Esophagus squamous epithelium (tissue), 4 donors: ENCODE results near the gene TARM1.

Experiments used
- POLR2A ChIP-seq, 4 donors: fragments of 450-650 bp; IDR thresholded peaks; one replicate each; pipeline ENCODE4 v1.6.1; 2017; ENCODE audit warnings: antibody characterized with exemption in 4 of 4, mild to moderate bottlenecking in 4 of 4, moderate library complexity in 3 of 4
- TF ChIP-seq, protein P1 (sequence below), 6 experiments: fragments of 450-650 bp in 4 of 6; fragments of 200-600 bp in 2 of 6; sonication (generic) in 2 of 6; IDR thresholded peaks; one replicate each; pipeline ENCODE4 v1.5.1; 2016 to 2019; ENCODE audit warnings: antibody characterized with exemption in 6 of 6, mild to moderate bottlenecking in 4 of 6, moderate library complexity in 4 of 6

DNA sequence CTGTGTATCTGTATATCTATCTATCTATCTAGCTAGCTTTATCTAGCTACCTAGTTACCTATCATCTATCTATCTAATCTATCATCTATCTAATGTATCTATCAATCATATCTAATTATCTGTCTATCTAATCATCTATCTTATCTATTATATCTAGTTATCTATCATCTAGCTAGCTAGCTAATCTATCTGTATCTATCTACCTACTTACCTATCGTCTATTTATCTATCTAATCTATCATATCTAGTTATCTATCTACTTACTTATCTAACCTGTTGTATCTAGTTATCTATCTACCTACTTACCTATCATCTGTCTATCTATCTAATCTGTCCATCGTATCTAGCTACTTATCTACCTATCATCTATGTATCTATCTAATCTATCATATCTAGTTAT, 35.4 kb downstream of the TARM1 start:
- TF ChIP-seq, protein P1, sequence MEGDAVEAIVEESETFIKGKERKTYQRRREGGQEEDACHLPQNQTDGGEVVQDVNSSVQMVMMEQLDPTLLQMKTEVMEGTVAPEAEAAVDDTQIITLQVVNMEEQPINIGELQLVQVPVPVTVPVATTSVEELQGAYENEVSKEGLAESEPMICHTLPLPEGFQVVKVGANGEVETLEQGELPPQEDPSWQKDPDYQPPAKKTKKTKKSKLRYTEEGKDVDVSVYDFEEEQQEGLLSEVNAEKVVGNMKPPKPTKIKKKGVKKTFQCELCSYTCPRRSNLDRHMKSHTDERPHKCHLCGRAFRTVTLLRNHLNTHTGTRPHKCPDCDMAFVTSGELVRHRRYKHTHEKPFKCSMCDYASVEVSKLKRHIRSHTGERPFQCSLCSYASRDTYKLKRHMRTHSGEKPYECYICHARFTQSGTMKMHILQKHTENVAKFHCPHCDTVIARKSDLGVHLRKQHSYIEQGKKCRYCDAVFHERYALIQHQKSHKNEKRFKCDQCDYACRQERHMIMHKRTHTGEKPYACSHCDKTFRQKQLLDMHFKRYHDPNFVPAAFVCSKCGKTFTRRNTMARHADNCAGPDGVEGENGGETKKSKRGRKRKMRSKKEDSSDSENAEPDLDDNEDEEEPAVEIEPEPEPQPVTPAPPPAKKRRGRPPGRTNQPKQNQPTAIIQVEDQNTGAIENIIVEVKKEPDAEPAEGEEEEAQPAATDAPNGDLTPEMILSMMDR (IDR thresholded peaks at IDR 0.05), result no peak
- TF ChIP-seq POLR2A (IDR thresholded peaks at IDR 0.05), result no peak
